Peyer's patch (tissue), 4 donors: ENCODE data around the gene NAV1.

Source experiments
- POLR2A ChIP-seq, 2 donors: fragments of 450-650 bp; IDR thresholded peaks; one replicate each; pipeline ENCODE4 v1.5.1; 2017; ENCODE audit warnings: antibody characterized with exemption in 2 of 2, mild to moderate bottlenecking in 2 of 2, moderate library complexity in 2 of 2
- TF ChIP-seq, protein P1 (sequence below), 6 experiments: fragments of 450-650 bp in 4 of 6; fragments of 200-600 bp in 2 of 6; sonication (generic) in 1 of 6; IDR thresholded peaks; one replicate each; pipeline ENCODE4 v1.5.1; 2017 to 2019; ENCODE audit warnings: antibody characterized with exemption in 6 of 6, mild to moderate bottlenecking in 3 of 6, moderate library complexity in 1 of 6

DNA sequence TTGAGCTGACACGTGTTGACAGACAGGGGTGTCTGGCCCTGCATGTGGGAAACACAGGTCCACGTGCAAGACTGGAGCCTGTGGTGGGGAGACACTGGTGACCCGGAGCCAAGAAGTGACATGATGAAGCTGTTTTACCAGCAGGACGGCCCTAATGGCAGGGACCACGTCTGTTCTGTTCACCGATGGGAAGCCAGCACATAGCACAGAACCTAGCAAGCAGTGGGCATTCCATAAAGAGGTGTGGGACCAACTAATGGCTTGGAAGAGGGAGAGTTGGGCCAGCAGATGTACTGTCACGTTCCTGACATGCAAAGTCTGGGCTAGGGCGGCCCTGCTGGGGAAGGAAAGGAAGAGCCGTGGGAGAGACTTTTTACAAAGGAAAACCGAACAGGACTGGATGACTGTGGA is 15.3 kb downstream of the NAV1 start:
- TF ChIP-seq, protein P1, sequence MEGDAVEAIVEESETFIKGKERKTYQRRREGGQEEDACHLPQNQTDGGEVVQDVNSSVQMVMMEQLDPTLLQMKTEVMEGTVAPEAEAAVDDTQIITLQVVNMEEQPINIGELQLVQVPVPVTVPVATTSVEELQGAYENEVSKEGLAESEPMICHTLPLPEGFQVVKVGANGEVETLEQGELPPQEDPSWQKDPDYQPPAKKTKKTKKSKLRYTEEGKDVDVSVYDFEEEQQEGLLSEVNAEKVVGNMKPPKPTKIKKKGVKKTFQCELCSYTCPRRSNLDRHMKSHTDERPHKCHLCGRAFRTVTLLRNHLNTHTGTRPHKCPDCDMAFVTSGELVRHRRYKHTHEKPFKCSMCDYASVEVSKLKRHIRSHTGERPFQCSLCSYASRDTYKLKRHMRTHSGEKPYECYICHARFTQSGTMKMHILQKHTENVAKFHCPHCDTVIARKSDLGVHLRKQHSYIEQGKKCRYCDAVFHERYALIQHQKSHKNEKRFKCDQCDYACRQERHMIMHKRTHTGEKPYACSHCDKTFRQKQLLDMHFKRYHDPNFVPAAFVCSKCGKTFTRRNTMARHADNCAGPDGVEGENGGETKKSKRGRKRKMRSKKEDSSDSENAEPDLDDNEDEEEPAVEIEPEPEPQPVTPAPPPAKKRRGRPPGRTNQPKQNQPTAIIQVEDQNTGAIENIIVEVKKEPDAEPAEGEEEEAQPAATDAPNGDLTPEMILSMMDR (IDR thresholded peaks at IDR 0.05) = no peak
- TF ChIP-seq POLR2A (IDR thresholded peaks at IDR 0.05) = no peak
